VCaP (cell line): ENCODE results near the gene TLR2.

ENCODE experiments used
- H3K27ac ChIP-seq: fragments of 450-650 bp; 2 replicates; pipeline ENCODE4 v1.5.1; 2017
- TF ChIP-seq, protein P1 (sequence below): fragments of 450-650 bp; conservative IDR thresholded peaks from 2 replicates; pipeline ENCODE4 v1.5.1; 2017; ENCODE audit warnings: mild to moderate bottlenecking, moderate library complexity

The TLR2 gene

DNA sequence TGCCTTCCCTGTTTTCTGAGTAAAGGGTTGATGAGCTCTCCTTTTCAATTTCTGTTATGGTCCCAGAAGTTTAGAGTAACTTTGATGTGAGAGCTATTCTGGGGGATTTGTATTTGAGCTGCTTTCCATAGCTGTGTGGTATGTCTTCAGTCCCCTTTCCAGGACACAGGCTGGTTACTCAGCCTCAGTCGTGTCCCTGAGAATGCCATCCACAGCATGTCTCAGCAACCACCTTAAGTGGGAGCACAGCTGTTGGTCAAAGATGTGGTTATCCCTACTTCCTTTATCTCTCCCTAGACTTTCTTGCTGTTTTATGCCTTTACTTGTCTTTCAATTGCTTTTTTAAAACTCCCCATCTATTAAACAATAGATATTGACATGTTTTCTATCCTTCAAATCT lies 38.0 kb downstream of the TLR2 start:
- no peak overlapping the region for H3K27ac ChIP-seq
- TF ChIP-seq, protein P1, sequence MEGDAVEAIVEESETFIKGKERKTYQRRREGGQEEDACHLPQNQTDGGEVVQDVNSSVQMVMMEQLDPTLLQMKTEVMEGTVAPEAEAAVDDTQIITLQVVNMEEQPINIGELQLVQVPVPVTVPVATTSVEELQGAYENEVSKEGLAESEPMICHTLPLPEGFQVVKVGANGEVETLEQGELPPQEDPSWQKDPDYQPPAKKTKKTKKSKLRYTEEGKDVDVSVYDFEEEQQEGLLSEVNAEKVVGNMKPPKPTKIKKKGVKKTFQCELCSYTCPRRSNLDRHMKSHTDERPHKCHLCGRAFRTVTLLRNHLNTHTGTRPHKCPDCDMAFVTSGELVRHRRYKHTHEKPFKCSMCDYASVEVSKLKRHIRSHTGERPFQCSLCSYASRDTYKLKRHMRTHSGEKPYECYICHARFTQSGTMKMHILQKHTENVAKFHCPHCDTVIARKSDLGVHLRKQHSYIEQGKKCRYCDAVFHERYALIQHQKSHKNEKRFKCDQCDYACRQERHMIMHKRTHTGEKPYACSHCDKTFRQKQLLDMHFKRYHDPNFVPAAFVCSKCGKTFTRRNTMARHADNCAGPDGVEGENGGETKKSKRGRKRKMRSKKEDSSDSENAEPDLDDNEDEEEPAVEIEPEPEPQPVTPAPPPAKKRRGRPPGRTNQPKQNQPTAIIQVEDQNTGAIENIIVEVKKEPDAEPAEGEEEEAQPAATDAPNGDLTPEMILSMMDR = no peak

DNA sequence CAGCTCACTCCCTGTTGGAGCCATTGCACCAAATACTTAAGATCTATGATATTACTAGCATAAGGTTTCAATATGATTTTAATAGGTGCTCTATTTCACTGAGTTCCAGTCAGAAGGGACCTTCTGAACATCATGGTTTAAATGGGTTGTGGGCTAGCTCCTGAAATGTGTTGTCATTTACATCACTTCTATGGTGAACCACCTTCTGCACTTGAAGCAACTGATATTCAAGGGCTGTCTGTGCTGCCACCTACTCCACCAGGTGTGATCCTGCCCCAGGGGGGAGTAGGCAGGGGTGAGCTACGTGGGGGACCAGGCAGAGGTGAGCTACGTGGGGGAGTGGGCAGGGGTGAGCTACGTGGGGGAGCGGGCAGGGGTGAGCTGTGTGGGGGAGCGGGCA lies 40.5 kb downstream of the TLR2 start:
- TF ChIP-seq, protein P1 = no peak
- H3K27ac ChIP-seq = no peak overlapping the region

DNA sequence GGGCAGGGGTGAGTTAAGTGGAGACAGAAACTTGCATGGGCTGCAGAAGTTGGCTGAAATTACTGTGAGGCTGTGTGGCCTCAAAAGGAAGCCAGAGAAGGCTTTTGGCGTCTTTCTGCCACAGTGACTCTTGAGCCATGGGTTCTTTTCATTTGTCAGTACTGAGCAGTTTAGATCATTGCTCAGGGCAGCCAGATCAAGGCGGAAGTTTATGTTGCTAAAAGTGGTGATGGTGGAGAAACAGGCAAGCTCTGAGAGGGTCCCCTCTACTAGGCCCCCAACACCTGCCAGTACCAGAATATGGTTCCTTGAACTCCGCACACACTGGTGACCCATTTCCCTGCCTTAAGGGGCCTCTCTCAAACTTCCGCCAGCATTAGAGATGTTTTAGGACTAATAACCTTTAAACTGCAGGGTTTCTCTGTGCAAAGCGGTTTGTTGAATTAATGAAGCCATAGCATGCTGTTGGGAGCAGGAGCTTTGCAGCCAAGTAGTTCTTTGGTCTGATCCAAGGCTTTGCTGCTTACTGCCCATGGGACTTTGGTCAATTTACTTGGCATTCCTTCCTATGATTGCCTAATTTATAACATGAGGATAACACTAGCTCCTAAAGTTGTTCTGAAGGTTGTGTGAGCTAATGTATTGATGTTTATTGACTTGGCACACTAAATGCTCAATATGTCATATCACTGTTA lies 41.2 kb downstream of the TLR2 start:
- no peak overlapping the region for H3K27ac ChIP-seq
- TF ChIP-seq, protein P1 = no peak

DNA sequence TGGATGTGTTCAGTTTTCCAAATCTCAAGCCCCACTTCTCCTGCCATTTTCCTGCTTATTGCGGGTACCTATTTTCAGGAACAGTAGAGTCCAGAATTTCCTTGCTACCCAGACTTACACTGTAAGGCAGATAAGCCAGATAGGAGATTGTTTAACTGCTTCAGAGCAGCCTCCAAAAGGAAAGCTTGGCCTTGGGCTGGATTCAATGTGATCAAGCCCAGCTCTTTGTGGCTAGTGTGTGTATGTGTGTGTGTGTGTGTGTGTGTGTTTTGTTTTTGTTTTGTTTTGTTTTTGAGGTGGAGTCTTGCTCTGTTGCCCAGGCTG lies 41.7 kb downstream of the TLR2 start:
- H3K27ac ChIP-seq = no peak overlapping the region
- TF ChIP-seq, protein P1 = no peak

DNA sequence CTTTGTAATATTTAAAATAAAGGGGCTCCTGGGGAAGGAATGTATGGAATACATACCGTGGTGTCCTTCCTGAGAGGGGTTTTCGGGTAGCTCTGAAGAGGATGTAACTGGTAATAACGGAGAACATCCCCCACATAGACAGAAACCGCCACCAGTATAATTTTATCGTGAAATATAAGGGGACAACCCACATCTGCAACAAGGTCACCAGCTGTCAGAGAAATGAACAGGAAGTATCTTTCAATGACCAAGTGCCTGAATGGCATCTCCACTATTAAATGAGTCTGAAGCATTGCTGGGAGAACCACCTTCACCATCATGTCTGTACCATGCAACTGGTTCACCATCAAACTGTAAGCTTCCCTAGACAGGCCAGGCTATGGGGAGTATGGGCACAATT lies 44.1 kb downstream of the TLR2 start:
- H3K27ac ChIP-seq = no peak overlapping the region
- TF ChIP-seq, protein P1 = no peak

DNA sequence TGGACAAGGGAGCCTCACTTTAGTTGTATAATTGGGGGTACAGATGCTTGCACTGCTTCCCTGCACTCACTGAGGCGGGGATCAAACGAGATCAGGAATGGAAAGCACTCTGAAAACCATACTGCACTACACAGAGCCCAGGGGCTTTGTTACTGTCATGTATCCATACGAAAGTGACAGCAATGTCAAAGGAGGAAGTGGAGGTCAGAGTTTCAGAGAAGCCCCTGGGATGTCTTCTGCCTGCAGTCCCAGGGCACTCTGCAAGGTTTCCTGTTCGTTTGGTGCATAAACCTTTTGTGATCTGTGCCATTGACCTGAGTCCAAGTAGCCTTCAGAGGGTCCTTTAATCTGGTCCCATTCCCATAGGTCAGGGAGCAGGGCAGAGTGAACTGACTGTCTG lies 44.6 kb downstream of the TLR2 start:
- H3K27ac ChIP-seq = no peak overlapping the region
- TF ChIP-seq, protein P1 = no peak

DNA sequence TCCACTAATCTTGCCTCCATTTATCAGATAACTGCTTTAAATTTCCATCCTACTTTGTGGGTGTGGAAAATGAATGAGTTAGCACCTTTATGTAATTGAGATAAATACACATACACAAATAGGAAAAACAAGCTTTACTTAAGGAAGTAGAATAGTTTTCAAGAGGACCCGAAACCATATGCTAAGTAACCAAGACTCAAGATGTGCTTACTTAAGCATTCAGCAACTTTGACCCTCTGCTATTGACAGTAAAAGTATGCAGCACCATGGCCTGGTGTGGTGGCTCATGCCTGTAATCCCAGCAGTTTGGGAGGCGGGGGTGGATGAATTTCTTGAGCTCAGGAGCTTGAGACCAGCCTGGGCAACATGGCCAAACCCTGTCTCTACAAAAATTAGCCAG lies 45.8 kb downstream of the TLR2 start:
- H3K27ac ChIP-seq = no peak overlapping the region

More for the DNA sequence above, 45.8 kb downstream of the TLR2 start:
- TF ChIP-seq, protein P1 = no peak
